Lung (tissue), 12 donors: ENCODE measurements around the gene P2RX6. TPM values are rescaled to one million over a fixed set of nuclear protein-coding genes. Genes with fewer than 3 reads are reported as not detected.

Experiments
- ATAC-seq: fragments of 200-7000 bp; cut with Tn5 transposase; one replicate; pipeline ENCODE4 v1.9.1; 2020; ENCODE audit warnings: moderate number of reproducible peaks; ENCODE audit not compliant: insufficient read depth, low FRiP score
- DNase-seq, 3 donors: peaks; one replicate each; pipeline ENCODE4 v3.0.0-alpha.2; 2013 to 2017
- H3K27ac ChIP-seq, 2 donors: one replicate each; pipeline ENCODE4 v1.5.1; 2013; ENCODE audit warnings: mild to moderate bottlenecking in 2 of 2, moderate library complexity in 2 of 2, control low read depth in 1 of 2, inconsistent platforms in 1 of 2, low read depth in 1 of 2, low read length in 1 of 2
- H3K27me3 ChIP-seq, 3 donors: one replicate each; pipeline ENCODE4 v1.5.1; 2013; ENCODE audit warnings: low read length in 2 of 3; ENCODE audit not compliant: control insufficient read depth in 3 of 3, insufficient read depth in 3 of 3
- H3K36me3 ChIP-seq, 4 donors: one replicate each; pipeline ENCODE4 v1.5.1; 2013; ENCODE audit warnings: low read length in 4 of 4, mild to moderate bottlenecking in 1 of 4, moderate library complexity in 1 of 4; ENCODE audit not compliant: control insufficient read depth in 4 of 4, insufficient read depth in 4 of 4
- H3K4me1 ChIP-seq, 5 donors: one replicate each; pipeline ENCODE4 v1.5.1; 2013; ENCODE audit warnings: low read length in 5 of 5, mild to moderate bottlenecking in 2 of 5, moderate library complexity in 1 of 5; ENCODE audit not compliant: control insufficient read depth in 5 of 5, insufficient read depth in 5 of 5
- H3K4me3 ChIP-seq: one replicate; pipeline ENCODE4 v1.5.1; 2013; ENCODE audit warnings: mild to moderate bottlenecking, control low read depth, moderate library complexity
- H3K9ac ChIP-seq, 2 donors: one replicate each; pipeline ENCODE4 v1.5.1; 2013; ENCODE audit warnings: low read length in 2 of 2, control low read depth in 1 of 2; ENCODE audit not compliant: insufficient read depth in 1 of 2
- H3K9me3 ChIP-seq, 4 donors: one replicate each; pipeline ENCODE4 v1.5.1; 2013; ENCODE audit warnings: low read length in 3 of 4, mild to moderate bottlenecking in 1 of 4, moderate library complexity in 1 of 4; ENCODE audit not compliant: control insufficient read depth in 4 of 4, insufficient read depth in 3 of 4
- CTCF ChIP-seq: IDR thresholded peaks from 2 replicates; pipeline ENCODE4 v1.5.1; 2012; ENCODE audit warnings: mild to moderate bottlenecking; ENCODE audit errors: control extremely low read depth, extremely low read depth
- WGBS, 2 donors: extraction: QIAGEN DNeasy Blood & Tissue Kit; methylation state at CpG; one replicate each; pipeline ENCODE4 v1.1.7; 2013; 5-methylcytosine and 5-hydroxymethylcytosine counted together
- polyA plus RNA-seq, 2 donors: library from polyadenylated mRNA; stranded (reverse); fragments of 200-250 nt; gene quantifications; one replicate each; pipeline ENCODE4 v1.2.1, GENCODE V29; 2013
- total RNA-seq, 2 donors: library from RNA; depleted of rRNA in 1 of 2; stranded (reverse); fragments of >200 nt in 1 of 2; gene quantifications; one replicate each; pipeline ENCODE4 v1.2.1, GENCODE V29; 2014 to 2021
- donor health status: control.
- donor health status: control.
- donor health status: Bipolar disorder and iron deficiency.
- donor health status: healthy.
- donor health status: DM: yes; HTN: yes; CAD: no.

P2RX6 gene
- total and polyA plus RNA-seq, 4 donors, result 0.21 to 2.2 (median 0.93) TPM

- Histone ChIP-seq H3K36me3 (peaks cover 3 to 83% (median 11%) of the 10 kb centered on the region in 4 donors), H3K27me3 (no peaks in the 10 kb centered on the region), H3K27ac (no peak overlapping the region), H3K9ac (no peak overlapping the region), H3K4me1 (peaks cover 0 to 10% (median 7%) of the 10 kb centered on the region in 5 donors), H3K9me3 (no peaks in the 10 kb centered on the region), H3K4me3 (no peak overlapping the region)
- WGBS, 2 donors, result 94 to 95% methylated on average over 23 of the region's 23 CpGs
- TF ChIP-seq CTCF, result no peak
- DNase-seq, result no peak
- no peak for ATAC-seq
Measured at GRCh38 chr22:20995329-20996030, 19.5 kb upstream of the P2RX6 start.

DNA sequence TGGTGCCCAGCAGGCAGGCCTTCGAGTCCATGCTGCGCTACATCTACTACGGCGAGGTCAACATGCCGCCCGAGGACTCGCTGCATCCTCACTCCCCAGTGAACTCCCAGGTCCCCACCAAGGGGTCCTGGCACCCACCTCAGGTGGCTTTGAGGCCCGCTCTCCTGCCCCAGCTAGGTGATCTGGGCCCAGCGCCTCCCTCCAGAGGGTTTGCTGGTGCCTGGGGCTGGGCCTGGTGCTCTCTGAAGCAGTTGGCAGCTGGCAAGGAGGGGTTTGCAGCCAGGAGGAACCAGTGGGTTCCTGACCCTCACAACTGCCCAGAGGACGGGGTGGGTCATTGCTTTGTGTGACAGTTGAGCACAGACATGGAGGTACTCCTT is 18.9 kb upstream of the P2RX6 start:
- Histone ChIP-seq H3K4me3 (no peak overlapping the region), H3K9me3 (no peaks in the 10 kb centered on the region), H3K36me3 (peaks cover 3 to 81% (median 11%) of the 10 kb centered on the region in 4 donors), H3K27me3 (no peaks in the 10 kb centered on the region), H3K4me1 (peaks cover 3 to 13% (median 9%) of the 10 kb centered on the region in 5 donors), H3K9ac (no peak overlapping the region), H3K27ac (no peak overlapping the region)
- WGBS, 2 donors, result 96 to 98% methylated on average over 9 to 10 of the region's 10 CpGs
- no peak for TF ChIP-seq CTCF
- ATAC-seq, result no peak
- DNase-seq, result no peak

DNA sequence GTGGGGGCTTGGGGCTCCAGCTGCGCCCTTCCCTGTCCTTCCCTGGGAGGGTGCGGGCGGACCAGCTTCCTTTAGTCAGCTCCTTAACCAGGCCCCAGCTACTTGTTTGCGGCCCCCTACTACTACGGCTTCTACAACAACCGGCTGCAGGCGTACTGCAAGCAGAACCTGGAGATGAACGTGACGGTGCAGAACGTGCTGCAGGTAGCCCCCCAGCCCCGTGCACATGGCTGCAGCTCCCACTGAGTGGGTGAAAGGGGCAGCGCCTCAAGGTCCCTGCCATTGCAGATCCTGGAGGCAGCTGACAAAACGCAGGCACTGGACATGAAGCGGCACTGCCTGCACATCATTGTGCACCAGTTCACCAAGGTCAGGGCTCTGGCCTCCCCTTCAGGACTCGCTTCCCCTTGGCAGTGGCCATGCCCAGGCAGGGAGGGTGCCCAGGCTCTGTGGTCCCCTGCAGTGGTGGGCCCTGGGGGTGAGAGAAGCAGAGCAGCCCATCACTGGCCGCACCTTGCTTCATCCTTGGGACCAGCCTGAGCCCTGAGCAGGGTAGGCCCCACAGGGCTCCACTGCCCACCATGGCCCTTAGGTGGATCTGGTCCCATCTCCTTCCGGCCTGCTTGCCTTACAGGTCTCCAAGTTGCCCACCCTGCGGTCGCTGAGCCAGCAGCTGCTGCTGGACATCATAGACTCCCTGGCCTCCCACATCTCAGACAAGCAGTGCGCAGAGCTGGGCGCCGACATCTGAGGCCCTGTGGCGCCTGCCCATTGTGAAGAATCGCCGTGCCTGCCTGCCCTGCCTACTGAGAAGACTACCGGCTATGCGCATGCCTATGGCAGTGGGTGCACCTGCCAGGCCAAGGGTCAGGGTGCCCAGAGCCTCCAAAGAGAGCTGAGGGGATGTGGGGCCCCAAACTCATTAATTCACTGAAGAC is 18.1 kb upstream of the P2RX6 start:
- no peaks in the 10 kb centered on the region for H3K27me3 ChIP-seq
- no peak for DNase-seq
- peaks cover 3 to 16% (median 9%) of the 10 kb centered on the region in 5 donors for H3K4me1 ChIP-seq
- no peak overlapping the region for H3K4me3 ChIP-seq
- TF ChIP-seq CTCF, result no peak
- 92 to 93% methylated on average over 27 of the region's 27 CpGs for WGBS, 2 donors
- H3K36me3 ChIP-seq, result peaks cover 3 to 74% (median 10%) of the 10 kb centered on the region in 4 donors
- no peak for ATAC-seq
- no peaks in the 10 kb centered on the region for H3K9me3 ChIP-seq
- no peak overlapping the region for H3K27ac ChIP-seq
- H3K9ac ChIP-seq, result no peak overlapping the region
